K562 (cell line): Measurements from ENCODE around the gene PPAT. TPM values are rescaled to one million over a fixed set of nuclear protein-coding genes. Genes with fewer than 3 reads are reported as not detected.

ENCODE experiments used
- ATAC-seq: fragments of 200-7000 bp; cut with Tn5 transposase; 3 replicates; pipeline ENCODE4 v1.9.1; 2020; ENCODE audit warnings: moderate library complexity
- BruUV-seq: library from RNA; stranded (reverse); fragments of 400-500 nt; replicated peaks from 2 replicates; lab custom pipeline; 2021; lab: Mats Ljungman, UMichigan
- CTCF ChIA-PET: fragments of 300-600 bp; formaldehyde crosslinking; extraction: SDS; loops from one replicate; lab custom pipeline; 2021; ENCODE audit warnings: low intra/inter-chr PET ratio; lab: Yijun Ruan, JAX
- POLR2A ChIA-PET: fragments of 300-600, 350-650 bp; sonication (Branson Sonifier 250); formaldehyde crosslinking; extraction: SDS; loops from one replicate; lab custom pipeline; 2021; ENCODE audit warnings: antibody characterized with exemption, inconsistent platforms; lab: Yijun Ruan, JAX
- DNase-seq, 4 experiments: peaks; one replicate each; pipeline versions ENCODE4 v3.0.0 to v3.0.0-alpha.2; 2011 to 2018; ENCODE audit warnings: low spot score in 3 of 4, mixed read lengths in 3 of 4; ENCODE audit errors: extremely low read depth in 1 of 4
- FAIRE-seq: peaks from 2 replicates; lab custom pipeline; 2011; peaks lifted over from hg19 to GRCh38; lab: Jason Lieb, UNC
- H2AFZ ChIP-seq: 2 replicates; pipeline ENCODE4 v1.6.0; 2011; ENCODE audit warnings: low read depth, low read length, control low read depth, inconsistent platforms
- H3K27ac ChIP-seq: fragments of 200-600 bp; 3 replicates; pipeline ENCODE4 v1.8.0; 2011; ENCODE audit warnings: low read depth, mild to moderate bottlenecking, control low read depth, inconsistent platforms, low read length, moderate library complexity, mixed read lengths; ENCODE audit errors: extremely low read depth
- H3K27me3 ChIP-seq, 2 experiments: fragments of 300-600 bp in 1 of 2; 2 replicates in 1 of 2; 3 replicates in 1 of 2; pipeline versions ENCODE4 v1.6.0 to v1.8.0; 2011; ENCODE audit warnings: inconsistent platforms in 2 of 2, low read length in 2 of 2, mild to moderate bottlenecking in 1 of 2, mixed read lengths in 1 of 2, moderate library complexity in 1 of 2; ENCODE audit not compliant: control insufficient read depth in 2 of 2, insufficient read depth in 2 of 2
- H3K36me3 ChIP-seq: fragments of 300-600 bp; 3 replicates; pipeline ENCODE4 v1.8.0; 2011; ENCODE audit warnings: mild to moderate bottlenecking, low read length, inconsistent platforms; ENCODE audit not compliant: control insufficient read depth, insufficient read depth
- H3K4me1 ChIP-seq, 2 experiments: fragments of 200-600 bp in 1 of 2; replicated peaks in 1 of 2; 2 replicates in 1 of 2; 3 replicates in 1 of 2; pipeline versions ENCODE4 v1.5.1 to v1.8.0; 2011; ENCODE audit warnings: inconsistent platforms in 2 of 2, low read length in 2 of 2, mild to moderate bottlenecking in 1 of 2, mixed read lengths in 1 of 2, moderate library complexity in 1 of 2; ENCODE audit not compliant: control insufficient read depth in 2 of 2, insufficient read depth in 2 of 2
- H3K4me2 ChIP-seq: 2 replicates; pipeline ENCODE4 v1.6.1; 2011; ENCODE audit warnings: low read length, control low read depth, inconsistent platforms, mixed read lengths; ENCODE audit not compliant: insufficient read depth
- H3K4me3 ChIP-seq: fragments of 200-600 bp; sonication (generic), shearing (Covaris generic); 2 replicates; pipeline ENCODE4 v1.5.1; 2016; ENCODE audit warnings: control low read depth, inconsistent platforms
- H3K79me2 ChIP-seq: fragments of 200-600 bp; 3 replicates; pipeline ENCODE4 v1.8.0; 2011; ENCODE audit warnings: low read length, inconsistent platforms; ENCODE audit not compliant: control insufficient read depth, insufficient read depth
- H3K9ac ChIP-seq, 2 experiments: 2 replicates each; pipeline versions ENCODE4 v1.6.0 to v1.6.1; 2011; ENCODE audit warnings: low read depth in 2 of 2, low read length in 2 of 2, control low read depth in 1 of 2, inconsistent platforms in 1 of 2, mild to moderate bottlenecking in 1 of 2, mixed read lengths in 1 of 2; ENCODE audit not compliant: insufficient read depth in 1 of 2
- H3K9me1 ChIP-seq: one replicate; pipeline ENCODE4 v1.6.0; 2011; ENCODE audit warnings: inconsistent platforms, mild to moderate bottlenecking, low read length, moderate library complexity; ENCODE audit not compliant: control insufficient read depth, insufficient read depth
- H3K9me3 ChIP-seq: replicated peaks from 2 replicates; pipeline ENCODE4 v1.5.1; 2011; ENCODE audit warnings: low read depth, low read length, inconsistent platforms; ENCODE audit not compliant: control insufficient read depth, insufficient read depth
- H4K20me1 ChIP-seq: replicated peaks from 2 replicates; pipeline ENCODE4 v1.6.1; 2011; ENCODE audit warnings: low read length, inconsistent platforms, mixed read lengths; ENCODE audit not compliant: control insufficient read depth, insufficient read depth
- HOXB6 ChIP-seq: fragments of 250-450 bp; sonication (Bioruptor Pico); IDR thresholded peaks from 2 replicates; pipeline ENCODE4 v1.5.1; 2022; ENCODE audit warnings: mild to moderate bottlenecking, borderline replicate concordance
- NFYB ChIP-seq: IDR thresholded peaks from 2 replicates; pipeline ENCODE4 v1.6.1; 2011; ENCODE audit warnings: mild to moderate bottlenecking, moderate library complexity; ENCODE audit not compliant: insufficient read length; ENCODE audit errors: extremely low read depth
- SAFB ChIP-seq: fragments of 200-400 bp; formaldehyde crosslinking; IDR thresholded peaks from 2 replicates; pipeline ENCODE4 v1.6.1; 2017; ENCODE audit warnings: low read depth, low read length, borderline replicate concordance
- WGBS: fragments of 100-300 bp; shearing (Covaris generic); methylation state at CpG from one replicate; pipeline ENCODE4 v1.1.6; 2016; ENCODE audit warnings: low coverage, mixed read lengths; ENCODE audit not compliant: insufficient coverage; ENCODE audit errors: missing lambda C conversion rate; 5-methylcytosine and 5-hydroxymethylcytosine counted together
- in situ Hi-C: fragments of 300-500 bp; cut with MboI; formaldehyde crosslinking; loops from 4 replicates; pipeline ENCODE4 v1.15.0; 2018; ENCODE audit warnings: inconsistent platforms, mixed read lengths
- intact Hi-C: fragments of 100-400 bp; cut with micrococcal nuclease; formaldehyde crosslinking; loops from 2 replicates; pipeline ENCODE4 v1.14.2; 2022
- polyA plus RNA-seq, 8 experiments: library from polyadenylated mRNA; depleted of rRNA in 4 of 8; stranded (reverse) in 5 of 8; unstranded in 3 of 8; fragments of >200 nt; fragmentation: Nextera tagmentation in 2 of 8; fragmentation: Illumina TruSeq in 1 of 8; extraction: Ambion mirVana in 2 of 8; extraction: Trizol in 1 of 8; gene quantifications; 2 replicates each; pipeline versions ENCODE4 v1.2.1 to v1.2.3, GENCODE V29; 2011 to 2014; ENCODE audit warnings: inconsistent platforms in 1 of 8, missing spikeins in 1 of 8
- total RNA-seq, 7 experiments: library from RNA; depleted of rRNA in 6 of 7; stranded (reverse); fragments of >200 nt in 6 of 7; fragmentation: Illumina TruSeq in 2 of 7; extraction: Trizol in 2 of 7; gene quantifications; 2 replicates each; pipeline versions ENCODE4 v1.2.1 to v1.2.3, GENCODE V29; 2011 to 2021; ENCODE audit warnings: low replicate concordance in 1 of 7
- TF ChIP-seq, protein P1 (sequence below): fragments of 250-450 bp; sonication (Bioruptor Pico); IDR thresholded peaks from 2 replicates; pipeline ENCODE4 v1.6.1; 2021; ENCODE audit warnings: mild to moderate bottlenecking
- TF ChIP-seq, protein P2 (sequence below): fragments of 450-650 bp; IDR thresholded peaks from 2 replicates; pipeline ENCODE4 v1.6.1; 2018; ENCODE audit warnings: mild to moderate bottlenecking, low read depth; ENCODE audit not compliant: partially characterized antibody

The PPAT gene
- total and polyA plus RNA-seq, 9 of the 15 experiments (the other 6 are each of a cell fraction or from before 2014, with no cell fraction given) = 36.2 to 75.8 (median 55.5) TPM

- no peak for ATAC-seq
- ChIA-PET CTCF (no interaction called here), POLR2A (no interaction called here)
- BruUV-seq = no TSS peak
- H3K4me3 ChIP-seq = no peak overlapping the region
- H3K4me1 ChIP-seq = no peaks in the 10 kb centered on the region; a peak in 1 of 5 replicates
- H3K4me2 ChIP-seq = no peak overlapping the region
- TF ChIP-seq, protein P1, sequence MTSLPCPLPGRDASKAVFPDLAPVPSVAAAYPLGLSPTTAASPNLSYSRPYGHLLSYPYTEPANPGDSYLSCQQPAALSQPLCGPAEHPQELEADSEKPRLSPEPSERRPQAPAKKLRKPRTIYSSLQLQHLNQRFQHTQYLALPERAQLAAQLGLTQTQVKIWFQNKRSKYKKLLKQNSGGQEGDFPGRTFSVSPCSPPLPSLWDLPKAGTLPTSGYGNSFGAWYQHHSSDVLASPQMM (CRISPR knock-in tag) = no peak
- TF ChIP-seq SAFB = no peak
- TF ChIP-seq HOXB6 (CRISPR knock-in tag) = no peak
- TF ChIP-seq, protein P2, sequence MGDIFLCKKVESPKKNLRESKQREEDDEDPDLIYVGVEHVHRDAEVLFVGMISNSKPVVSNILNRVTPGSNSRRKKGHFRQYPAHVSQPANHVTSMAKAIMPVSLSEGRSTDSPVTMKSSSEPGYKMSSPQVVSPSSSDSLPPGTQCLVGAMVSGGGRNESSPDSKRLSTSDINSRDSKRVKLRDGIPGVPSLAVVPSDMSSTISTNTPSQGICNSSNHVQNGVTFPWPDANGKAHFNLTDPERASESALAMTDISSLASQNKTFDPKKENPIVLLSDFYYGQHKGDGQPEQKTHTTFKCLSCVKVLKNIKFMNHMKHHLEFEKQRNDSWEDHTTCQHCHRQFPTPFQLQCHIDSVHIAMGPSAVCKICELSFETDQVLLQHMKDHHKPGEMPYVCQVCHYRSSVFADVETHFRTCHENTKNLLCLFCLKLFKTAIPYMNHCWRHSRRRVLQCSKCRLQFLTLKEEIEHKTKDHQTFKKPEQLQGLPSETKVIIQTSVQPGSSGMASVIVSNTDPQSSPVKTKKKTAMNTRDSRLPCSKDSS = no peak
- TF ChIP-seq NFYB = no peak
- no peak overlapping the region for H2AFZ ChIP-seq
- no peaks in the 10 kb centered on the region for H3K9me3 ChIP-seq
- H3K79me2 ChIP-seq = no peaks in the 10 kb centered on the region
- in situ Hi-C loops (no loop called here), intact Hi-C loops (no loop called here)
- H3K27me3 ChIP-seq = no peaks in the 10 kb centered on the region
- no peak for FAIRE-seq
- H3K9me1 ChIP-seq = no peaks in the 10 kb centered on the region
- H3K9ac ChIP-seq = no peak overlapping the region
- no peak overlapping the region for H3K27ac ChIP-seq
- 48% methylated on average over 8 of the region's 8 CpGs for WGBS
- H4K20me1 ChIP-seq = no peaks in the 10 kb centered on the region
- no peak for DNase-seq
- H3K36me3 ChIP-seq = peaks cover 12% of the 10 kb centered on the region; the same call in 1 of the 3 replicates
Measured at GRCh38 chr4:56371426-56372220, 63.8 kb downstream of the PPAT start.
